NCI-H2196 (cell line): ENCODE measurements around the gene TMEM266.

Experiments
- DNase-seq: peaks from one replicate; lab custom pipeline; 2025; ENCODE audit not compliant: unreplicated experiment; lab: John Stamatoyannopoulos, UW

The TMEM266 gene

GRCh38 chr15:76234337-76234889, 174.6 kb downstream of the TMEM266 start:
- no peak for DNase-seq

GRCh38 chr15:76235186-76235826, 175.5 kb downstream of the TMEM266 start:
- peak; percentile 0 for DNase-seq

- DNase-seq: no peak
Measured at GRCh38 chr15:76236350-76236749, 176.6 kb downstream of the TMEM266 start.

- DNase-seq: no peak
Measured at GRCh38 chr15:76239786-76240185, 180.0 kb downstream of the TMEM266 start.

- DNase-seq: no peak
Measured at GRCh38 chr15:76245072-76245610, 185.4 kb downstream of the TMEM266 start.

- no peak for DNase-seq
Measured at GRCh38 chr15:76251717-76252116, 191.9 kb downstream of the TMEM266 start.

GRCh38 chr15:76252249-76252648, 192.5 kb downstream of the TMEM266 start:
- no peak for DNase-seq

GRCh38 chr15:76253691-76254473, 194.1 kb downstream of the TMEM266 start:
- DNase-seq: no peak
